Naive thymus-derived CD4-positive, alpha-beta T cell (primary cell): ENCODE data around the gene SLC8A3. TPM values are rescaled to one million over a fixed set of nuclear protein-coding genes. Genes with fewer than 3 reads are reported as not detected.

Experiments used
- ATAC-seq: fragments of 150-1000 bp; cut with Tn5 transposase; 2 replicates; pipeline ENCODE4 v1.10.0; 2021; ENCODE audit warnings: mild to moderate bottlenecking, moderate library complexity
- CTCF ChIA-PET: fragments of 350-600 bp; sonication (Branson Sonifier 250); formaldehyde crosslinking; loops from one replicate; lab custom pipeline; 2021; ENCODE audit warnings: antibody characterized with exemption; lab: Charles Lee
- POLR2A ChIA-PET: fragments of 350-600 bp; sonication (Branson Sonifier 250); formaldehyde crosslinking; loops from one replicate; lab custom pipeline; 2021; ENCODE audit warnings: antibody characterized with exemption, inconsistent platforms; lab: Charles Lee
- DNase-seq, 9 donors: peaks; one replicate each; pipeline versions ENCODE4 v3.0.0 to v3.0.0-alpha.2; 2020 to 2022; ENCODE audit warnings: mixed read lengths in 1 of 9
- H3K27ac ChIP-seq: one replicate; pipeline ENCODE4 v1.7.0; 2013; ENCODE audit warnings: mild to moderate bottlenecking, low read depth, low read length, moderate library complexity
- H3K27me3 ChIP-seq, 2 donors: one replicate each; pipeline ENCODE4 v1.7.0; 2013; ENCODE audit warnings: low read length in 2 of 2, mild to moderate bottlenecking in 2 of 2, moderate library complexity in 2 of 2; ENCODE audit not compliant: control insufficient read depth in 2 of 2, insufficient read depth in 2 of 2
- H3K36me3 ChIP-seq, 3 experiments: 1 replicate in 2 of 3; 2 replicates in 1 of 3; pipeline ENCODE4 v1.7.0; 2013; ENCODE audit warnings: low read length in 3 of 3, mild to moderate bottlenecking in 3 of 3, moderate library complexity in 1 of 3; ENCODE audit not compliant: insufficient read depth in 3 of 3, control insufficient read depth in 2 of 3
- H3K4me1 ChIP-seq, 2 donors: one replicate each; pipeline ENCODE4 v1.7.0; 2013; ENCODE audit warnings: low read length in 2 of 2, mild to moderate bottlenecking in 2 of 2, moderate library complexity in 1 of 2; ENCODE audit not compliant: control insufficient read depth in 2 of 2, insufficient read depth in 2 of 2
- H3K4me3 ChIP-seq: 2 replicates; pipeline ENCODE4 v1.7.0; 2013; ENCODE audit warnings: mild to moderate bottlenecking, low read length
- H3K9me3 ChIP-seq, 3 experiments: 1 replicate in 2 of 3; 2 replicates in 1 of 3; pipeline ENCODE4 v1.7.0; 2013; ENCODE audit warnings: low read length in 3 of 3; ENCODE audit not compliant: control insufficient read depth in 2 of 3
- H3K27ac Mint-ChIP-seq, 9 donors: one replicate each; pipeline ENCODE4 v1.8.0; 2020 to 2022; ENCODE audit warnings: mixed read lengths in 9 of 9, mild to moderate bottlenecking in 8 of 9, moderate library complexity in 5 of 9, inconsistent platforms in 2 of 9
- H3K27me3 Mint-ChIP-seq, 5 donors: one replicate each; pipeline ENCODE4 v1.8.0; 2021 to 2022; ENCODE audit warnings: mixed read lengths in 5 of 5, mild to moderate bottlenecking in 1 of 5
- H3K36me3 Mint-ChIP-seq, 5 donors: one replicate each; pipeline ENCODE4 v1.8.0; 2020 to 2022; ENCODE audit warnings: mixed read lengths in 5 of 5, mild to moderate bottlenecking in 3 of 5, inconsistent platforms in 1 of 5
- H3K4me1 Mint-ChIP-seq, 7 donors: one replicate each; pipeline ENCODE4 v1.8.0; 2020 to 2022; ENCODE audit warnings: mixed read lengths in 7 of 7, mild to moderate bottlenecking in 3 of 7, inconsistent platforms in 1 of 7
- H3K4me3 Mint-ChIP-seq, 10 donors: one replicate each; pipeline ENCODE4 v1.8.0; 2020 to 2022; ENCODE audit warnings: mild to moderate bottlenecking in 10 of 10, mixed read lengths in 10 of 10, moderate library complexity in 6 of 10, inconsistent platforms in 2 of 10
- H3K9me3 Mint-ChIP-seq, 11 donors: one replicate each; pipeline ENCODE4 v1.8.0; 2020 to 2022; ENCODE audit warnings: mixed read lengths in 11 of 11, mild to moderate bottlenecking in 4 of 11, inconsistent platforms in 1 of 11, moderate library complexity in 1 of 11
- intact Hi-C, 2 donors: fragments of 100-400 bp; cut with micrococcal nuclease; formaldehyde crosslinking; loops; one replicate each; pipeline ENCODE4 v1.15.1; 2023
- polyA plus RNA-seq, 2 donors: library from polyadenylated mRNA; unstranded; fragments of 300-500 nt; fragmentation: Illumina TruSeq; gene quantifications; one replicate each; pipeline ENCODE4 v1.2.3, GENCODE V29; 2021
- total RNA-seq, 6 experiments: library from RNA in 5 of 6; stranded (reverse) in 5 of 6; gene quantifications; 1 replicate in 5 of 6; 2 replicates in 1 of 6; pipeline ENCODE4 v1.2.3 and lab custom pipeline; 2021 to 2026

SLC8A3 gene
- total and polyA plus RNA-seq, 7 experiments from 2014 or later: 0.13 to 0.47 (median 0.31) TPM; not detected in 4

DNA sequence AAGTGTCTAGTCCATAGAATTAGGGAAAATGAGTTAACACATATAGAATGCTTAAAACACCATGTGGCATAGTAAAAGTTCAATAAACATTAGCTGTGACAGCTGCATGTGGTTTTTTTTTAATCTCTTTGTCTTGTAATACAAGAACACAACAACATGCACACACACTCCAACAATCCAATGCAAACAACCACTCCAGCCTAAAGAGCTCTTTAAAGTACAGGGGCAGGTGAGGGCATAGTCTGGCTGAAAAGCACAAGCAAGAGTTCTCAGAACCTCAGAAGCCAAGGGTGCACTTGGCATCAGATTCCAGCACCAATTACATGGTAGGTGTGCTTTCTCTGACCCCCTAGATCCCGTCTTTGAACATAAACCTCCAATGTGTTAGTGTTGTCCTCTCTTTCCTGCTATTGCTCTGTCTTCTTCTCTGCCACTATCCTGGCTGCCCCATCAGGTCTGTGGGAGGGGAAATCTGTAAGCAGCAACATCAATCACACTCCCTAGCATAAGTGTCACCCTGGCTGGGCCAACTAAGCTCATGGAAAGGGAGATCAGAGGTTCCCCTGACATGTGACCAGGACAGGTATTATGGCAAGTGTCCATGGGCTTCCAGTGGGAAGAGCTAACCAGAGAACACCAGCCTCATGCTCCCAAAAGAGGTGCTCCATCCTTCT, 91.0 kb downstream of the SLC8A3 start:
- no peak for DNase-seq
- no peak for ATAC-seq
- H3K27ac ChIP-seq: no peak overlapping the region
- no peaks in the 10 kb centered on the region for H3K4me1 ChIP-seq
- H3K27me3 Mint-ChIP-seq: peaks cover 29 to 57% (median 46%) of the 10 kb centered on the region in 5 donors
- H3K9me3 Mint-ChIP-seq: peaks cover 0 to 6% (median 0%) of the 10 kb centered on the region in 11 donors
- H3K4me3 ChIP-seq: no peak overlapping the region
- H3K36me3 ChIP-seq: no peaks in the 10 kb centered on the region
- CTCF ChIA-PET: no interaction called here
- H3K27me3 ChIP-seq: peaks cover 0 to 5% of the 10 kb centered on the region in 2 donors
- H3K4me1 Mint-ChIP-seq: peaks cover 0 to 2% (median 0%) of the 10 kb centered on the region in 7 donors
- no peaks in the 10 kb centered on the region for H3K9me3 ChIP-seq
- no peak overlapping the region for H3K4me3 Mint-ChIP-seq
- intact Hi-C loops: no loop called here
- peak overlapping the region in 1 of 9 donors; percentile 66 for H3K27ac Mint-ChIP-seq
- no peaks in the 10 kb centered on the region for H3K36me3 Mint-ChIP-seq
- POLR2A ChIA-PET: no interaction called here

DNA sequence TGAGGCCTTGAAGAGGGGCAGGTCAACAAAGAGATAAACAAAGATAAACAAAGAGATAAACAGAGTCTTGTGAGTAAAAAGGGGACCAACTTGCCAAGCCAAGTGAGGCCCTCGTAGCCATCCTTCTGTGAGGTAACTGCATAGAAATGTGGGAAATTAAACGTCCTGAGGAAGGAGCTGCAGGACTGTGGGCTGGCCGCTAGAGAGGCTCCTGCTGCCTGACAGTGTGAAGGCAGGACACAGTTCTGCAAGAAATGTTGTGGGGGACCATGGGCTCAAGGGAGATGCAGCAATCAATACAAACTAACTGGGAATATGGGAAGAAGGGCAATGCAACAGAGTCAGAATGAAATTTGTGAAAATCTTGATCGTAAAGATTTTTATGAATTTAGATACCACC, 91.9 kb downstream of the SLC8A3 start:
- Mint-ChIP-seq H3K36me3 (no peaks in the 10 kb centered on the region), H3K4me3 (no peak overlapping the region), H3K27me3 (peaks cover 26 to 56% (median 44%) of the 10 kb centered on the region in 5 donors), H3K27ac (no peak overlapping the region), H3K4me1 (peaks cover 0 to 2% (median 0%) of the 10 kb centered on the region in 7 donors), H3K9me3 (peaks cover 0 to 6% (median 0%) of the 10 kb centered on the region in 11 donors)
- peaks cover 0 to 5% of the 10 kb centered on the region in 2 donors for H3K27me3 ChIP-seq
- CTCF ChIA-PET: no interaction called here
- POLR2A ChIA-PET: no interaction called here
- no peak for DNase-seq
- no peak overlapping the region for H3K27ac ChIP-seq
- H3K4me3 ChIP-seq: no peak overlapping the region
- ATAC-seq: no peak
- no peaks in the 10 kb centered on the region for H3K36me3 ChIP-seq
- intact Hi-C loops: no loop called here
- H3K4me1 ChIP-seq: no peaks in the 10 kb centered on the region
- H3K9me3 ChIP-seq: no peaks in the 10 kb centered on the region

DNA sequence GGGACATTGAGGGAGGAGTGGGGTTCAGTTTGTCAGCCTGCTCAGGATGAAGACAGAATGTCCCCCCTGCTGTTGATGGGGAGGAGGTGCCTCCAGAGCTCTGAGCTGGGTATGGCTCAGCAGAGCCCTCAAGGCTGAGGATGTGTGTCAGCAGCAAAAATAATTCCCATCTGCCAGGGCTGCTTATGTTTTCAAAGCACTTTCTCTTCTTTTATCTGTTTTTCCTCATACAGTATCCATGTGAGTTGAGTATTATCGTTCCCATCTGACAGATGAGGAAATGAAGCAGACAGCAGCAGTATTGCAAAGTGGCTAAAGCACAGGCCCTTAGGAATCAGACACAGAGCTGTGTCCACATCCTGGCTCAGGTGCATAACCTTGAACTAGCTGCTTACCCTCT, 94.1 kb downstream of the SLC8A3 start:
- H3K27ac Mint-ChIP-seq: no peak overlapping the region
- intact Hi-C loops: no loop called here

DNA sequence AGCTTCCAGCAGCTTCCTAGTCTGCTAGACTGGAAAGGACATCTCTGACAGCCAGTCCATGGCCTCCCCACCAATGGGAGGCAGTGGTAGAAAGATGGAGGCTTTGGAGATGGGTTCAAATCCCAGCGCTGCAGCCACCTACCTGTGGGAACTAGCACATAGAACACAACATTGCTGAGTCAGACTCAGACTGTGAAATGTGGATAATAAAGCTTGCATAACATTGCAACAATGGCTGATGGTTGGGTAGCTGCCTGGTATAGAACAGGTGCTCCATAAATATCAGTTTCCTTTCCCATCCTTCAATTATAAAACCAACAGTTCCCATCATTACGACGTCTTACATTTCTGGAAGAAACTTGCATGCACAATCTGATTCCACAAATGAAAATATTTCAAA, 94.6 kb downstream of the SLC8A3 start:
- ChIA-PET CTCF (no interaction called here), POLR2A (no interaction called here)
- Mint-ChIP-seq H3K4me1 (peaks cover 0 to 2% (median 0%) of the 10 kb centered on the region in 7 donors), H3K27ac (no peak overlapping the region), H3K27me3 (peaks cover 17 to 50% (median 40%) of the 10 kb centered on the region in 5 donors), H3K9me3 (peaks cover 0 to 6% (median 0%) of the 10 kb centered on the region in 11 donors), H3K36me3 (no peaks in the 10 kb centered on the region), H3K4me3 (no peak overlapping the region)
- no peaks in the 10 kb centered on the region for H3K4me1 ChIP-seq
- no peak for DNase-seq
- H3K27me3 ChIP-seq: no peaks in the 10 kb centered on the region
- H3K27ac ChIP-seq: no peak overlapping the region
- H3K9me3 ChIP-seq: no peaks in the 10 kb centered on the region
- no peaks in the 10 kb centered on the region for H3K36me3 ChIP-seq
- intact Hi-C loops: no loop called here
- ATAC-seq: no peak
- no peak overlapping the region for H3K4me3 ChIP-seq

More for the DNA sequence above, 94.1 kb downstream of the SLC8A3 start:
- ChIA-PET CTCF (no interaction called here), POLR2A (no interaction called here)
- no peaks in the 10 kb centered on the region for H3K36me3 Mint-ChIP-seq
- peaks cover 17 to 50% (median 40%) of the 10 kb centered on the region in 5 donors for H3K27me3 Mint-ChIP-seq
- no peaks in the 10 kb centered on the region for H3K27me3 ChIP-seq
- ATAC-seq (no peak), DNase-seq (no peak)
- no peak overlapping the region for H3K27ac ChIP-seq
- H3K36me3 ChIP-seq: no peaks in the 10 kb centered on the region
- no peak overlapping the region for H3K4me3 ChIP-seq
- peaks cover 0 to 2% (median 0%) of the 10 kb centered on the region in 7 donors for H3K4me1 Mint-ChIP-seq
- peaks cover 0 to 6% (median 0%) of the 10 kb centered on the region in 11 donors for H3K9me3 Mint-ChIP-seq
- no peaks in the 10 kb centered on the region for H3K4me1 ChIP-seq
- H3K4me3 Mint-ChIP-seq: no peak overlapping the region
- H3K9me3 ChIP-seq: no peaks in the 10 kb centered on the region

DNA sequence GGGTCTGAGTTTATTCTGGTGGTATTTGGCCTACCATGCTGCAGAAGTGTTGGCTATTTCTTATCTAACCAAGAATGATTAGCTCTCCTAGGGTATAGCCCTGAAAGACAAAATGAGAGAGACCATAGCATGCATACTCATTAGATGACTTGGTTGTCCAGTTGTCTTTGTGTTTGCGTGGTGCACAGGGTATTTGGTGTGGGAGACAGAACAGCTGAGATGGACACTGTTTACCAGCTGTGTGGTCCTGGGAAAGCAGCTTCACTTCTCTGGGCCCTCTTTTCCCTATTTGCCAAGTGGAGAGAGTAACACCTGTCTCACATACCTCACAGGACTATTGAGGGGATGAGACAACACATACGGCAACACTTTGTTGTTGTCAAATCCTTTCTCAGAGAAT, 95.6 kb downstream of the SLC8A3 start:
- Histone ChIP-seq H3K9me3 (no peaks in the 10 kb centered on the region), H3K27ac (no peak overlapping the region), H3K36me3 (no peaks in the 10 kb centered on the region), H3K27me3 (no peaks in the 10 kb centered on the region), H3K4me1 (no peaks in the 10 kb centered on the region), H3K4me3 (no peak overlapping the region)
- H3K27ac Mint-ChIP-seq: no peak overlapping the region
- H3K4me3 Mint-ChIP-seq: no peak overlapping the region
- H3K36me3 Mint-ChIP-seq: no peaks in the 10 kb centered on the region
- DNase-seq (no peak), ATAC-seq (no peak)
- H3K27me3 Mint-ChIP-seq: peaks cover 13 to 45% (median 32%) of the 10 kb centered on the region in 5 donors
- H3K9me3 Mint-ChIP-seq: peaks cover 0 to 6% (median 0%) of the 10 kb centered on the region in 11 donors
- peaks cover 0 to 2% (median 0%) of the 10 kb centered on the region in 7 donors for H3K4me1 Mint-ChIP-seq
- intact Hi-C loops: no loop called here
- ChIA-PET POLR2A (no interaction called here), CTCF (no interaction called here)

DNA sequence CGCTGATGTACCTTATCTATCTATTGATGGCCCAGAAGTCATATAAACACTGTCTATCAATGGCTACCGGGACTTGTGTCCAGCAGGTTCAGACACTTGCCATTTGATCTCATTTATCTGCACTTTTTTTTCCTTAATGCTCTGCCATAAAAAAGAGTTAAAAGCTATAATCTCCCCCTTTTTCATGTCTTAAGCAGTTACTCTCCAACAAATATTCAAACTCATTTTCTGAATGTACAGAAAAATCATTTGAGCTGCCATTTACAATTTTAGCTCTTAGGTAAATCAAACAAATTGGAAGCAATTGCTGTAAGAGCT, 101.4 kb downstream of the SLC8A3 start:
- Histone ChIP-seq H3K9me3 (no peaks in the 10 kb centered on the region), H3K27me3 (peaks cover 0 to 2% of the 10 kb centered on the region in 2 donors), H3K27ac (no peak overlapping the region), H3K36me3 (no peaks in the 10 kb centered on the region), H3K4me3 (no peak overlapping the region), H3K4me1 (no peaks in the 10 kb centered on the region)
- ATAC-seq (no peak), DNase-seq (no peak)
- ChIA-PET CTCF (interaction anchor here (0.6 to 0.7 kb wide), 2 partner anchors 34 to 315 kb away, joined by 3 read pairs; no protein-coding TSS in a partner anchor), POLR2A (no interaction called here)
- H3K9me3 Mint-ChIP-seq: no peaks in the 10 kb centered on the region
- no peak overlapping the region for H3K27ac Mint-ChIP-seq
- intact Hi-C loops: no loop called here
- H3K4me3 Mint-ChIP-seq: no peak overlapping the region
- peaks cover 0 to 1% (median 0%) of the 10 kb centered on the region in 7 donors for H3K4me1 Mint-ChIP-seq
- H3K27me3 Mint-ChIP-seq: peaks cover 23 to 42% (median 35%) of the 10 kb centered on the region in 5 donors
- H3K36me3 Mint-ChIP-seq: no peaks in the 10 kb centered on the region
